Heart left ventricle (tissue), 16 donors: ENCODE results near the gene SLC16A11. TPM values are rescaled to one million over a fixed set of nuclear protein-coding genes. Genes with fewer than 3 reads are reported as not detected.
"Not testable (repeated sequence)": the region's sequence is repeated elsewhere in the genome, so short reads cannot be mapped to it uniquely, and the experiment has no call there.

Experiments
- ATAC-seq, 4 donors: fragments of 200-7000 bp; cut with Tn5 transposase; one replicate each; pipeline ENCODE4 v1.9.1; 2020 to 2022; ENCODE audit warnings: moderate library complexity in 4 of 4, mild to moderate bottlenecking in 3 of 4, moderate number of reproducible peaks in 1 of 4
- DNase-seq, 5 donors: peaks; one replicate each; pipeline ENCODE4 v3.0.0-alpha.2; 2020
- H3K27ac ChIP-seq, 12 donors: fragments of 200-600 bp; sonication (generic) in 4 of 12; one replicate each; pipeline versions ENCODE4 v1.5.0 to v1.8.0; 2016 to 2022; ENCODE audit warnings: mild to moderate bottlenecking in 2 of 12
- H3K27me3 ChIP-seq, 9 donors: fragments of 200-600 bp; sonication (generic) in 2 of 9; one replicate each; pipeline versions ENCODE4 v1.5.1 to v1.8.0; 2016 to 2022; ENCODE audit warnings: mild to moderate bottlenecking in 3 of 9
- H3K36me3 ChIP-seq, 9 donors: fragments of 200-600 bp; sonication (generic) in 2 of 9; one replicate each; pipeline versions ENCODE4 v1.5.0 to v1.8.0; 2018 to 2022; ENCODE audit warnings: mild to moderate bottlenecking in 2 of 9
- H3K4me1 ChIP-seq, 12 donors: fragments of 200-600 bp; sonication (generic) in 4 of 12; one replicate each; pipeline versions ENCODE4 v1.5.0 to v1.8.0; 2016 to 2022; ENCODE audit warnings: mild to moderate bottlenecking in 3 of 12
- H3K4me3 ChIP-seq, 12 donors: fragments of 200-600 bp; sonication (generic) in 4 of 12; one replicate each; pipeline versions ENCODE4 v1.5.0 to v1.8.0; 2017 to 2022; ENCODE audit warnings: mild to moderate bottlenecking in 9 of 12, moderate library complexity in 4 of 12
- H3K9me3 ChIP-seq, 12 donors: fragments of 200-600 bp; sonication (generic) in 4 of 12; one replicate each; pipeline versions ENCODE4 v1.5.0 to v1.8.0; 2016 to 2022; ENCODE audit warnings: mild to moderate bottlenecking in 1 of 12
- CTCF ChIP-seq, 12 donors: fragments of 200-600 bp; sonication (generic) in 4 of 12; IDR thresholded peaks; one replicate each; pipeline versions ENCODE4 v1.5.0 to v1.8.0; 2018 to 2022; ENCODE audit warnings: antibody characterized with exemption in 12 of 12, mild to moderate bottlenecking in 5 of 12
- POLR2A ChIP-seq, 2 donors: fragments of 450-650 bp; IDR thresholded peaks; one replicate each; pipeline ENCODE4 v1.6.1; 2017; ENCODE audit warnings: antibody characterized with exemption in 2 of 2, mild to moderate bottlenecking in 2 of 2, moderate library complexity in 2 of 2
- WGBS, 4 donors: extraction: QIAGEN DNeasy Blood & Tissue Kit in 2 of 4; methylation state at CpG; one replicate each; pipeline versions ENCODE4 v1.1.5 to v1.1.7; 2013 to 2018; 5-methylcytosine and 5-hydroxymethylcytosine counted together
- intact Hi-C, 10 donors: fragments of 100-400 bp; cut with DNase I; formaldehyde crosslinking; loops; one replicate each; pipeline versions ENCODE4 v1.11.1 to v1.14.2; 2022
- polyA plus RNA-seq, 2 donors: library from polyadenylated mRNA; stranded (reverse); fragments of 200-250 nt; gene quantifications; one replicate each; pipeline ENCODE4 v1.2.3, GENCODE V29; 2013
- total RNA-seq, 9 donors: library from RNA; depleted of rRNA in 2 of 9; stranded (reverse); fragments of >200 nt in 2 of 9; fragmentation: NEBNext Ultra II Directional in 3 of 9; extraction: Animal tissue kit (Norgen Biotek cat#: 25700) in 3 of 9; gene quantifications; one replicate each; pipeline versions ENCODE4 v1.1.0 to v1.2.4, GENCODE V29; 2016 to 2023
- donor health status: ischemic (EF 13 %, LVEDD 7.1; RV severe dilation, severe dysfunction).
- donor health status: healthy with polysubstance abuse.
- donor health status: DM: no; HTN: yes; CAD: no.
- donor health status: DM: no; HTN: no; CAD: no.
- donor health status: ischemic (EF 25% LVEDD 6.9; RV normal size, moderate dysfunction).
- donor health status: ischemic (EF 25% LVEDD 5.7; RV mildly dilated, moderate dysfunction).
- donor health status: healthy.
- donor health status: DM: yes; HTN: yes; CAD: no.
- donor health status: ischemic (EF 35%, LVEDD 5.7; RV mildly dilated, moderate dysfunction).
- donor health status: nonischemic (EF 11% LVEDD 7.7; RV severe dilation, severe dysfunction).
- donor health status: DM: yes; HTN: yes; CAD: no.
- donor health status: PGD.
- donor health status: ischemic (EF 29% LVEDD 5.4; RV normal size, mild dysfunction).
- donor health status: nonischemic (EF 23%, LVEDD 6.1; RV moderate dilation, normal function).

Gene SLC16A11
- total and polyA plus RNA-seq, 11 donors, result 0.19 to 1.4 (median 0.79) TPM; not detected in 1

- WGBS, 4 donors, result 93 to 97% (median 95%) methylated on average over 4 of the region's 4 CpGs
- intact Hi-C loops, result no loop called here
These were observed 12.5 kb upstream of the SLC16A11 start for GRCh38 chr17:7056386-7056785.

GRCh38 chr17:7050583-7050982 lies 6.7 kb upstream of the SLC16A11 start:
- not testable (repeated sequence) for H3K4me3 ChIP-seq, DNase-seq, H3K36me3 ChIP-seq, ATAC-seq, H3K27ac ChIP-seq, H3K9me3 ChIP-seq
- Histone ChIP-seq H3K27me3 (peaks cover 0 to 17% (median 0%) of the 10 kb centered on the region in 9 donors), H3K4me1 (peaks cover 0 to 17% (median 11%) of the 10 kb centered on the region in 12 donors)
- 81 to 84% (median 83%) methylated on average over 9 of the region's 9 CpGs for WGBS, 4 donors
- intact Hi-C loops, result loop anchor here in 5 of 10 donors (2.0 to 5.0 kb wide), 3 partner anchors 126 to 297 kb away; partner anchors contain the start of gene ASGR1 (in 2 of the 5)

More at GRCh38 chr17:7056386-7056785, 12.5 kb upstream of the SLC16A11 start:
- H3K36me3 ChIP-seq, result no peaks in the 10 kb centered on the region
- no peak for TF ChIP-seq POLR2A (IDR thresholded peaks at IDR 0.05)
- no peak for TF ChIP-seq CTCF (IDR thresholded peaks at IDR 0.05)
- no peaks in the 10 kb centered on the region for H3K9me3 ChIP-seq
- H3K4me1 ChIP-seq, result no peaks in the 10 kb centered on the region
- H3K4me3 ChIP-seq, result no peak overlapping the region
- no peak for ATAC-seq
- H3K27ac ChIP-seq, result no peak overlapping the region
- DNase-seq, result no peak
- peaks cover 0 to 7% (median 0%) of the 10 kb centered on the region in 9 donors for H3K27me3 ChIP-seq

- intact Hi-C loops, result loop anchor here in 4 of 10 donors (2.0 to 10.0 kb wide), 4 partner anchors 88 to 253 kb away; partner anchors contain the start of gene YBX2 (in 1 of the 4)
These were observed 5.1 kb upstream of the SLC16A11 start for GRCh38 chr17:7048968-7049367.

GRCh38 chr17:7047566-7047965 lies 3.7 kb upstream of the SLC16A11 start:
- peak overlapping the region in 1 of 12 donors; percentile 46 for H3K4me3 ChIP-seq
- peaks cover 0 to 33% (median 24%) of the 10 kb centered on the region in 12 donors for H3K4me1 ChIP-seq
- TF ChIP-seq POLR2A (IDR thresholded peaks at IDR 0.05) (no peak), CTCF (IDR thresholded peaks at IDR 0.05) (no peak)
- peak overlapping the region in 1 of 12 donors; percentile 68 for H3K27ac ChIP-seq
- no peaks in the 10 kb centered on the region for H3K36me3 ChIP-seq
- ATAC-seq (no peak), DNase-seq (no peak)
- 88 to 90% (median 89%) methylated on average over 6 of the region's 6 CpGs for WGBS, 4 donors
- H3K9me3 ChIP-seq, result no peaks in the 10 kb centered on the region
- H3K27me3 ChIP-seq, result peaks cover 0 to 36% (median 14%) of the 10 kb centered on the region in 9 donors
- intact Hi-C loops, result loop anchor here in 4 of 10 donors (1.0 to 10.0 kb wide), 5 partner anchors 89 to 255 kb away; partner anchors contain the start of gene YBX2 (in 1 of the 4)

More at GRCh38 chr17:7048968-7049367, 5.1 kb upstream of the SLC16A11 start:
- ATAC-seq (no peak), DNase-seq (no peak)
- 69 to 76% (median 74%) methylated on average over 6 of the region's 6 CpGs for WGBS, 4 donors
- Histone ChIP-seq H3K4me3 (no peak overlapping the region), H3K9me3 (no peaks in the 10 kb centered on the region), H3K27ac (no peak overlapping the region), H3K36me3 (no peaks in the 10 kb centered on the region), H3K27me3 (peaks cover 0 to 22% (median 9%) of the 10 kb centered on the region in 9 donors), H3K4me1 (peaks cover 0 to 19% (median 13%) of the 10 kb centered on the region in 12 donors)
- TF ChIP-seq POLR2A (IDR thresholded peaks at IDR 0.05) (no peak), CTCF (IDR thresholded peaks at IDR 0.05) (no peak)

GRCh38 chr17:7046725-7047397 lies 3.0 kb upstream of the SLC16A11 start:
- WGBS, 4 donors, result 13 to 23% (median 18%) methylated on average over 26 of the region's 26 CpGs
- intact Hi-C loops, result loop anchor here in 4 of 10 donors (1.0 to 10.0 kb wide), 5 partner anchors 90 to 255 kb away; partner anchors contain the start of gene YBX2 (in 1 of the 4)
- peaks cover 0 to 43% (median 21%) of the 10 kb centered on the region in 9 donors for H3K27me3 ChIP-seq
- not testable (repeated sequence) for H3K36me3 ChIP-seq, H3K9me3 ChIP-seq, DNase-seq, ATAC-seq
- H3K4me1 ChIP-seq, result peaks cover 0 to 40% (median 28%) of the 10 kb centered on the region in 12 donors
- peak overlapping the region in 3 of 12 donors; percentile 28 to 68 (median 58) for H3K27ac ChIP-seq
- H3K4me3 ChIP-seq, result peak overlapping the region in 9 of 12 donors; percentile 22 to 46 (median 26)
